Neural cell (in vitro differentiated cells): ENCODE results near the gene XK. TPM values are rescaled to one million over a fixed set of nuclear protein-coding genes. Genes with fewer than 3 reads are reported as not detected.

Source experiments
- H2AFZ ChIP-seq: fragments of 200-600, 300-800 bp; sonication (generic), shearing (Covaris generic); 2 replicates; pipeline ENCODE4 v1.6.0; 2014; ENCODE audit warnings: low read depth, mild to moderate bottlenecking, antibody characterized with exemption, low read length, moderate library complexity
- H3F3A ChIP-seq: fragments of 200-600 bp; shearing (Covaris generic); 2 replicates; pipeline ENCODE4 v1.6.1; 2016; ENCODE audit warnings: mild to moderate bottlenecking, moderate library complexity, mixed read lengths, antibody characterized with exemption, low read length; ENCODE audit not compliant: insufficient read depth, poor library complexity, severe bottlenecking
- H3K27ac ChIP-seq: fragments of 200-600, 300-800 bp; sonication (generic), shearing (Covaris generic); 2 replicates; pipeline ENCODE4 v1.5.1; 2014; ENCODE audit warnings: mild to moderate bottlenecking, low read length, moderate library complexity
- H3K27me3 ChIP-seq: fragments of 300-800, 200-600 bp; sonication (generic), shearing (Covaris generic); 2 replicates; pipeline ENCODE4 v1.6.0; 2014; ENCODE audit warnings: mild to moderate bottlenecking, low read depth, low read length, moderate library complexity; ENCODE audit not compliant: insufficient read depth
- H3K36me3 ChIP-seq: fragments of 300-800, 200-600 bp; sonication (generic), shearing (Covaris generic); 2 replicates; pipeline ENCODE4 v1.5.1; 2014; ENCODE audit warnings: mild to moderate bottlenecking, antibody characterized with exemption, low read length, moderate library complexity; ENCODE audit not compliant: insufficient read depth
- H3K4me2 ChIP-seq: fragments of 300-800, 200-600 bp; sonication (generic), shearing (Covaris generic); 2 replicates; pipeline ENCODE4 v1.6.0; 2014; ENCODE audit warnings: mild to moderate bottlenecking, low read length
- H3K4me3 ChIP-seq: fragments of 300-800, 200-600 bp; sonication (generic), shearing (Covaris generic); 2 replicates; pipeline ENCODE4 v1.5.1; 2014; ENCODE audit warnings: mild to moderate bottlenecking, low read length, moderate library complexity
- H3K79me2 ChIP-seq: fragments of 200-600 bp; shearing (Covaris generic); replicated peaks from 2 replicates; pipeline ENCODE4 v1.6.0; 2014; ENCODE audit warnings: mild to moderate bottlenecking, low read length, moderate library complexity; ENCODE audit not compliant: insufficient read depth
- H3K9ac ChIP-seq: fragments of 300-800, 200-600 bp; sonication (generic), shearing (Covaris generic); 2 replicates; pipeline ENCODE4 v1.6.1; 2016; ENCODE audit warnings: mild to moderate bottlenecking, low read length, mixed read lengths
- H3K9me2 ChIP-seq: fragments of 200-600 bp; shearing (Covaris generic); 2 replicates; pipeline ENCODE4 v1.6.1; 2016; ENCODE audit warnings: mild to moderate bottlenecking, low read length, mixed read lengths; ENCODE audit not compliant: insufficient read depth
- H3K9me3 ChIP-seq: fragments of 200-600, 300-800 bp; sonication (generic), shearing (Covaris generic); 2 replicates; pipeline ENCODE4 v1.6.1; 2016; ENCODE audit warnings: mild to moderate bottlenecking, mixed run types, low read length, moderate library complexity, mixed read lengths
- H4K20me1 ChIP-seq: fragments of 200-600 bp; shearing (Covaris generic); 2 replicates; pipeline ENCODE4 v1.6.1; 2016; ENCODE audit warnings: mild to moderate bottlenecking, mixed run types; ENCODE audit not compliant: insufficient read depth
- EP300 ChIP-seq: fragments of 450-650 bp; conservative IDR thresholded peaks from 2 replicates; pipeline ENCODE4 v1.6.1; 2014; ENCODE audit warnings: antibody characterized with exemption, mild to moderate bottlenecking, moderate library complexity; ENCODE audit not compliant: poor library complexity, severe bottlenecking
- EZH2 ChIP-seq: fragments of 200-600, 300-800 bp; shearing (Covaris generic), sonication (generic); IDR thresholded peaks from 2 replicates; pipeline ENCODE4 v1.6.1; 2014; ENCODE audit warnings: antibody characterized with exemption, low read length, borderline replicate concordance, mild to moderate bottlenecking; ENCODE audit not compliant: insufficient read depth, poor library complexity, severe bottlenecking
- MXI1 ChIP-seq: fragments of 450-650 bp; conservative IDR thresholded peaks from 2 replicates; pipeline ENCODE4 v1.6.1; 2014; ENCODE audit warnings: antibody characterized with exemption, mild to moderate bottlenecking; ENCODE audit not compliant: poor library complexity, severe bottlenecking
- POLR2AphosphoS5 ChIP-seq: IDR thresholded peaks from 2 replicates; pipeline ENCODE4 v1.6.1; 2012
- RAD21 ChIP-seq: fragments of 450-650 bp; conservative IDR thresholded peaks from 2 replicates; pipeline ENCODE4 v1.6.1; 2014; ENCODE audit warnings: antibody characterized with exemption, mild to moderate bottlenecking, moderate library complexity
- SMC3 ChIP-seq: fragments of 450-650 bp; conservative IDR thresholded peaks from 2 replicates; pipeline ENCODE4 v1.6.1; 2014; ENCODE audit warnings: antibody characterized with exemption, mild to moderate bottlenecking, moderate library complexity; ENCODE audit not compliant: poor library complexity
- TAF1 ChIP-seq: IDR thresholded peaks from 2 replicates; pipeline ENCODE4 v1.6.1; 2012; ENCODE audit warnings: low read depth
- polyA plus RNA-seq: library from polyadenylated mRNA; depleted of rRNA; stranded (reverse); fragments of >200 nt; gene quantifications from 2 replicates; pipeline ENCODE4 v1.2.3, GENCODE V29; 2014
- TF ChIP-seq, protein P1 (sequence below): fragments of 450-650 bp; IDR thresholded peaks from 2 replicates; pipeline ENCODE4 v1.5.1; 2014; ENCODE audit warnings: antibody characterized with exemption, mild to moderate bottlenecking, moderate library complexity; ENCODE audit not compliant: poor library complexity, severe bottlenecking
- TF ChIP-seq, protein P2 (sequence below): IDR thresholded peaks from 2 replicates; pipeline ENCODE4 v1.6.1; 2012; ENCODE audit warnings: borderline replicate concordance

Gene XK
- polyA plus RNA-seq, 1 donor from 2014 or later = 1.8 TPM

DNA sequence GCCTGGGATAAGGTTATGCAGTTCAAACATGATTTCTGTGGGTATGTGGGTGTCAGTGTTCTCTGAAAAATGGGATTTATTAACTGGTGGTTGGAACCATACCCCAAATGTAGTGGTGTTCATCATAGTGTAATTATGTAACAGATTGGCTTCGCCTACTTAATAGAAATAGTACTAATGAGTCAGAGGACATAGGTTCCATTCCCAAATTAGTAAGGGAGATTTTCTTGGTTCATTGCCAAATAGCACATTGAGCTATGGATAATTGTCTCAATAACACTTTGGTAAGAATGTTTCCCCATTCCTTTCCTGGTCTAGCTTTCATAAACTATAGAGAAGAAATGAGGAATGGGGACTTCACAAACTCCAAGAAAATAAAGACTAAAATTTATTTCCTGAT is 73.8 kb downstream of the XK start:
- Histone ChIP-seq H3K79me2 (no peaks in the 10 kb centered on the region), H3K27me3 (no peaks in the 10 kb centered on the region), H3K4me2 (no peak overlapping the region)

DNA sequence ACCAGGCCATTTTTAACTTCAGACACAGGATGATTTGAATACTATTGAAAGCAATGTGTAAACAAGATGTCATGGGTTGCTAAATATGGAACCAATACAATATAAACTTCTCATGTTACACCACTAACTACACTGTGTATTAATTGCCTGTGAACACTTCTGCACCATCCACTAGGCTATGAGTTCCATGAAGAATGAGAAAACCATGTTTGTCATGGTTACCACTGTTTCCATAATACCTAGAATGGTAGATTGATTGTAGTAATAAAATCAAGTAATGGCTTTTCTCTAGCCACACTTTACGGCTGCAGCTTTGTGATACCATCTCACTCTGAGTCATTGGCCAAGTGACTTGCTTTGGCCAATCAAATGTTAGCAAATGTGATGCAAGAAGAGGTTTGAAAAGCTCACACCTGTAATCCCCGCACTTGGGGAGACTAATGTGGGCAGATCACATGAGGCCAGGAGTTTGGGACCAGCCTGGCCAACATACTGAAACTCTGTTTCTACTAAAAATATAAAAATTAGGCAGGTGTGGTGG is 74.4 kb downstream of the XK start:
- TF ChIP-seq, protein P1, sequence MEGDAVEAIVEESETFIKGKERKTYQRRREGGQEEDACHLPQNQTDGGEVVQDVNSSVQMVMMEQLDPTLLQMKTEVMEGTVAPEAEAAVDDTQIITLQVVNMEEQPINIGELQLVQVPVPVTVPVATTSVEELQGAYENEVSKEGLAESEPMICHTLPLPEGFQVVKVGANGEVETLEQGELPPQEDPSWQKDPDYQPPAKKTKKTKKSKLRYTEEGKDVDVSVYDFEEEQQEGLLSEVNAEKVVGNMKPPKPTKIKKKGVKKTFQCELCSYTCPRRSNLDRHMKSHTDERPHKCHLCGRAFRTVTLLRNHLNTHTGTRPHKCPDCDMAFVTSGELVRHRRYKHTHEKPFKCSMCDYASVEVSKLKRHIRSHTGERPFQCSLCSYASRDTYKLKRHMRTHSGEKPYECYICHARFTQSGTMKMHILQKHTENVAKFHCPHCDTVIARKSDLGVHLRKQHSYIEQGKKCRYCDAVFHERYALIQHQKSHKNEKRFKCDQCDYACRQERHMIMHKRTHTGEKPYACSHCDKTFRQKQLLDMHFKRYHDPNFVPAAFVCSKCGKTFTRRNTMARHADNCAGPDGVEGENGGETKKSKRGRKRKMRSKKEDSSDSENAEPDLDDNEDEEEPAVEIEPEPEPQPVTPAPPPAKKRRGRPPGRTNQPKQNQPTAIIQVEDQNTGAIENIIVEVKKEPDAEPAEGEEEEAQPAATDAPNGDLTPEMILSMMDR = no peak
- TF ChIP-seq EZH2 (no peak), RAD21 (no peak), POLR2AphosphoS5 (no peak), TAF1 (no peak), MXI1 (no peak), SMC3 (no peak)
- TF ChIP-seq, protein P2, sequence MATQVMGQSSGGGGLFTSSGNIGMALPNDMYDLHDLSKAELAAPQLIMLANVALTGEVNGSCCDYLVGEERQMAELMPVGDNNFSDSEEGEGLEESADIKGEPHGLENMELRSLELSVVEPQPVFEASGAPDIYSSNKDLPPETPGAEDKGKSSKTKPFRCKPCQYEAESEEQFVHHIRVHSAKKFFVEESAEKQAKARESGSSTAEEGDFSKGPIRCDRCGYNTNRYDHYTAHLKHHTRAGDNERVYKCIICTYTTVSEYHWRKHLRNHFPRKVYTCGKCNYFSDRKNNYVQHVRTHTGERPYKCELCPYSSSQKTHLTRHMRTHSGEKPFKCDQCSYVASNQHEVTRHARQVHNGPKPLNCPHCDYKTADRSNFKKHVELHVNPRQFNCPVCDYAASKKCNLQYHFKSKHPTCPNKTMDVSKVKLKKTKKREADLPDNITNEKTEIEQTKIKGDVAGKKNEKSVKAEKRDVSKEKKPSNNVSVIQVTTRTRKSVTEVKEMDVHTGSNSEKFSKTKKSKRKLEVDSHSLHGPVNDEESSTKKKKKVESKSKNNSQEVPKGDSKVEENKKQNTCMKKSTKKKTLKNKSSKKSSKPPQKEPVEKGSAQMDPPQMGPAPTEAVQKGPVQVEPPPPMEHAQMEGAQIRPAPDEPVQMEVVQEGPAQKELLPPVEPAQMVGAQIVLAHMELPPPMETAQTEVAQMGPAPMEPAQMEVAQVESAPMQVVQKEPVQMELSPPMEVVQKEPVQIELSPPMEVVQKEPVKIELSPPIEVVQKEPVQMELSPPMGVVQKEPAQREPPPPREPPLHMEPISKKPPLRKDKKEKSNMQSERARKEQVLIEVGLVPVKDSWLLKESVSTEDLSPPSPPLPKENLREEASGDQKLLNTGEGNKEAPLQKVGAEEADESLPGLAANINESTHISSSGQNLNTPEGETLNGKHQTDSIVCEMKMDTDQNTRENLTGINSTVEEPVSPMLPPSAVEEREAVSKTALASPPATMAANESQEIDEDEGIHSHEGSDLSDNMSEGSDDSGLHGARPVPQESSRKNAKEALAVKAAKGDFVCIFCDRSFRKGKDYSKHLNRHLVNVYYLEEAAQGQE = no peak
- Histone ChIP-seq H3K27ac (no peak overlapping the region), H3K9me3 (no peaks in the 10 kb centered on the region), H3K4me2 (no peak overlapping the region), H3K27me3 (no peaks in the 10 kb centered on the region), H2AFZ (no peak overlapping the region), H3K36me3 (no peaks in the 10 kb centered on the region), H3K9ac (no peak overlapping the region), H3K79me2 (no peaks in the 10 kb centered on the region), H3F3A (no peaks in the 10 kb centered on the region), H3K4me3 (no peak overlapping the region), H4K20me1 (no peaks in the 10 kb centered on the region), H3K9me2 (no peaks in the 10 kb centered on the region)

More for the DNA sequence above, 73.8 kb downstream of the XK start:
- Histone ChIP-seq H3F3A (no peaks in the 10 kb centered on the region), H3K9me2 (no peaks in the 10 kb centered on the region), H3K36me3 (no peaks in the 10 kb centered on the region), H3K9me3 (no peaks in the 10 kb centered on the region), H3K4me3 (no peak overlapping the region), H3K27ac (no peak overlapping the region), H3K9ac (no peak overlapping the region), H4K20me1 (no peaks in the 10 kb centered on the region), H2AFZ (no peak overlapping the region)
- TF ChIP-seq, protein P1 = no peak
- TF ChIP-seq POLR2AphosphoS5 = no peak
- TF ChIP-seq RAD21 = no peak
- TF ChIP-seq SMC3 = no peak
- no peak for TF ChIP-seq EZH2
- TF ChIP-seq, protein P2 = no peak
- no peak for TF ChIP-seq TAF1
- no peak for TF ChIP-seq EP300
- no peak for TF ChIP-seq MXI1
